ENCODE data around the gene PROM1.

PROM1 gene

GRCh38 chr4:16083241-16084191 is at the start of gene PROM1:
PROM1 (minus strand) TSS chr4:16084023; CDS start chr4:16075906, 8,117 bp downstream.
- peak; percentile 15 for DNase-seq

- no peak for DNase-seq
These were observed 49.6 kb upstream of the PROM1 start for GRCh38 chr4:16133406-16133805.

- DNase-seq: no peak
These were observed 47.5 kb upstream of the PROM1 start for GRCh38 chr4:16131293-16131692.

- DNase-seq: no peak
These were observed 45.5 kb upstream of the PROM1 start for GRCh38 chr4:16129336-16129735.

GRCh38 chr4:16126714-16127113 is 42.9 kb upstream of the PROM1 start:
- no peak for DNase-seq

GRCh38 chr4:16125571-16126445 is 42.0 kb upstream of the PROM1 start:
- peak; percentile 18 for DNase-seq

GRCh38 chr4:16124232-16124631 is 40.4 kb upstream of the PROM1 start:
- no peak for DNase-seq

- no peak for DNase-seq
These were observed 39.7 kb upstream of the PROM1 start for GRCh38 chr4:16123356-16124084.

GRCh38 chr4:16122784-16123183 is 39.0 kb upstream of the PROM1 start:
- peak; percentile 46 for DNase-seq

- no peak for DNase-seq
These were observed 38.5 kb upstream of the PROM1 start for GRCh38 chr4:16122308-16122711.

GRCh38 chr4:16120720-16121119 is 36.9 kb upstream of the PROM1 start:
- DNase-seq: no peak

- no peak for DNase-seq
These were observed 36.2 kb upstream of the PROM1 start for GRCh38 chr4:16119981-16120380.

- DNase-seq: no peak
These were observed 34.3 kb upstream of the PROM1 start for GRCh38 chr4:16118090-16118489.

- no peak for DNase-seq
These were observed 33.3 kb upstream of the PROM1 start for GRCh38 chr4:16117164-16117563.

GRCh38 chr4:16116493-16116990 is 32.7 kb upstream of the PROM1 start:
- DNase-seq: no peak

- DNase-seq: no peak
These were observed 32.2 kb upstream of the PROM1 start for GRCh38 chr4:16116019-16116418.

- no peak for DNase-seq
These were observed 30.7 kb upstream of the PROM1 start for GRCh38 chr4:16114546-16114945.

GRCh38 chr4:16113741-16114140 is 29.9 kb upstream of the PROM1 start:
- DNase-seq: no peak

- no peak for DNase-seq
These were observed 27.7 kb upstream of the PROM1 start for GRCh38 chr4:16111533-16111932.

- DNase-seq: no peak
These were observed 27.0 kb upstream of the PROM1 start for GRCh38 chr4:16110661-16111290.

- DNase-seq: no peak
These were observed 26.4 kb upstream of the PROM1 start for GRCh38 chr4:16110199-16110598.

GRCh38 chr4:16109256-16109655 is 25.4 kb upstream of the PROM1 start:
- DNase-seq: no peak
